Testis (tissue), 2 donors: ENCODE data around the gene PYCR2.

Source experiments
- CTCF ChIP-seq, 3 experiments: fragments of 450-650 bp in 2 of 3; fragments of 200-600 bp in 1 of 3; sonication (generic) in 1 of 3; IDR thresholded peaks; one replicate each; pipeline ENCODE4 v1.5.1; 2016 to 2019; ENCODE audit warnings: antibody characterized with exemption in 3 of 3, mild to moderate bottlenecking in 2 of 3, moderate library complexity in 1 of 3
- POLR2A ChIP-seq: fragments of 450-650 bp; IDR thresholded peaks from one replicate; pipeline ENCODE4 v1.6.1; 2017; ENCODE audit warnings: antibody characterized with exemption, mild to moderate bottlenecking, moderate library complexity

DNA sequence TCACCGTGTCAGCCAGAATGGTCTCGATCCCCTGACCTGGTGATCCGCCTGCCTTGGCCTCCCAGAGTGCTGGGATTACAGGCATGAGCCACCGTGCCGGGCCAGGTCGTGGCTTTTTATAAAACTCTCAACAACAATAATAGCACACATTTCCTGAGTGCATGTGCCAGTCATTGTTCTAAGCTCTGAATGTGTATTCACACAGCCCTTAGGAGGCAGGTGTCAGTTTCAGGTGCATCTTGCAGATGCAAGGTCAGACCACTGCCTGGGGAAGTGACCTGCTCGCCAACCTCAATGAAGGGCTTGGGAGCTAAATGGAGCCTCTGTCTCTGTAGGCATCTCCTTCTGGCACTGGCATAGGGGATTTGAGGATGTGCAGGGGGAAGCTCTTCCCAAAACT lies 18.5 kb upstream of the PYCR2 start:
- TF ChIP-seq CTCF (IDR thresholded peaks at IDR 0.05), result no peak
- no peak for TF ChIP-seq POLR2A
